HL-60 (cell line): ENCODE measurements around the gene ZNF280B.

Source experiments
- CTCF ChIP-seq: IDR thresholded peaks from one replicate; pipeline ENCODE4 v1.5.1; 2011; ENCODE audit warnings: low read length, control low read depth, inconsistent platforms; ENCODE audit not compliant: insufficient read depth
- GABPA ChIP-seq: IDR thresholded peaks from 2 replicates; pipeline ENCODE4 v1.6.1; 2012; ENCODE audit warnings: low read depth

GRCh38 chr22:22555596-22555995 is 47.1 kb upstream of the ZNF280B start:
- TF ChIP-seq CTCF = no peak
- TF ChIP-seq GABPA = no peak
